Measurements from ENCODE around the gene GNA12. TPM values are rescaled to one million over a fixed set of nuclear protein-coding genes. Genes with fewer than 3 reads are reported as not detected.

Gene GNA12
- total and polyA plus RNA-seq, 2 of the 4 experiments (the other 2 are of a cell fraction) = 14.3 to 93.9 TPM

- TF ChIP-seq MAZ (IDR thresholded peaks at IDR 0.05; ENCODE audit: borderline replicate concordance, low read depth, low read length) = no peak; the same call in 1 of the 2 replicates
- 0 out of 2 replicates have a peak, but pooled peaks have one; percentile 20 for TF ChIP-seq MAFK (IDR thresholded peaks at IDR 0.05; ENCODE audit: low read depth, low read length)
Measured at GRCh38 chr7:2863461-2864066, 19.5 kb upstream of the GNA12 start (continued).

- ChIA-PET CTCF (no interaction called here), POLR2A (ENCODE audit: unreplicated experiment) (no interaction called here)
- Histone ChIP-seq H3K27ac (ENCODE audit: insufficient read depth, low read length) (peak overlapping the region; percentile 97), H3K9ac (ENCODE audit: low read depth, low read length) (peak overlapping the region; percentile 56), H2BK5ac (ENCODE audit: low read depth, low read length, poor library complexity, severe bottlenecking) (peak overlapping the region; percentile 80), H3K23ac (ENCODE audit: low read depth, low read length) (peak overlapping the region; percentile 91; the same call in 1 of the 2 replicates), H3K79me1 (ENCODE audit: low read depth in 1 of 2, low read length in 2 of 2) (peaks cover 0 to 5% of the 10 kb centered on the region in 2 experiments; a peak in 1 of 4 replicates), H4K20me1 (ENCODE audit: insufficient read depth, low read length) (no peaks in the 10 kb centered on the region), H2AFZ (replicated peaks; ENCODE audit: low read length, poor library complexity) (peak overlapping the region; percentile 97), H2BK120ac (ENCODE audit: low read depth, low read length) (peak overlapping the region; percentile 94), H3K14ac (replicated peaks; ENCODE audit: low read depth, low read length) (peak overlapping the region; percentile 85), H2BK20ac (ENCODE audit: low read depth, low read length) (peak overlapping the region; percentile 67; the same call in 1 of the 2 replicates), H2BK15ac (ENCODE audit: low read depth, low read length) (peak overlapping the region; percentile 57; the same call in 2 of the 3 replicates), H3K4ac (ENCODE audit: low read depth, low read length) (peak overlapping the region; percentile 94), H3K9me3 (ENCODE audit: control insufficient read depth, insufficient read depth, low read length) (no peaks in the 10 kb centered on the region), H4K5ac (ENCODE audit: low read depth, low read length) (peak overlapping the region; percentile 79), H3K18ac (ENCODE audit: low read depth, low read length) (peak overlapping the region; percentile 69), H3K4me1 (ENCODE audit: control insufficient read depth, insufficient read depth, low read length) (peaks cover 13% of the 10 kb centered on the region), H3K56ac (ENCODE audit: extremely low read depth, insufficient read depth, low read length) (peak overlapping the region; percentile 82), H3K9me1 (ENCODE audit: insufficient read depth, low read length) (0 out of 2 replicates have a peak, but pooled peaks cover 2% of the 10 kb centered on the region), H3K36me3 (ENCODE audit: control insufficient read depth, insufficient read depth, low read length) (no peaks in the 10 kb centered on the region), H3K4me2 (ENCODE audit: low read depth, low read length) (peak overlapping the region; percentile 52; the same call in 1 of the 2 replicates), H4K8ac (ENCODE audit: low read depth in 2 of 2, low read length in 2 of 2) (peak overlapping the region; percentile 96 to 97), H4K91ac (ENCODE audit: insufficient read depth, low read depth, low read length) (peak overlapping the region; percentile 94), H2AK5ac (ENCODE audit: low read depth, low read length) (peak overlapping the region; percentile 93), H3K27me3 (ENCODE audit: control insufficient read depth, insufficient read depth, low read length) (no peaks in the 10 kb centered on the region), H3K4me3 (ENCODE audit: insufficient read depth, low read depth, low read length) (no peak overlapping the region), H2AK9ac (replicated peaks; ENCODE audit: low read depth, low read length, poor library complexity) (peak overlapping the region; percentile 90)
- WGBS, 2 experiments (ENCODE audit: extremely low coverage in 2 of 2, insufficient read length in 1 of 2) = 82% methylated on average over 5 of the region's 22 CpGs; no CpG with 5 or more reads in 1 of the 2 experiments
- dilution Hi-C loops (cut with HindIII; ENCODE audit: low sequenced_read_pairs, unreplicated experiment) (no loop called here), intact Hi-C loops (cut with micrococcal nuclease) (loop anchor here (5.0 to 10.0 kb wide), 2 partner anchors 191 to 572 kb away; no protein-coding TSS in a partner anchor), in situ Hi-C loops (cut with MboI; ENCODE audit: low sequenced_read_pairs) (loop anchor here (25.0 kb wide), 2 partner anchors 1774 to 1899 kb away; no protein-coding TSS in a partner anchor)
- BruUV-seq (replicated peaks) = no TSS peak
- TF ChIP-seq CEBPB (IDR thresholded peaks at IDR 0.05; ENCODE audit: low read depth, low read length) (no peak), RCOR1 (IDR thresholded peaks at IDR 0.05; ENCODE audit: insufficient replicate concordance, low read length) (no peak), NFE2L2 (IDR thresholded peaks at IDR 0.05; ENCODE audit: low read depth, low read length) (no peak), BHLHE40 (IDR thresholded peaks at IDR 0.05; ENCODE audit: low read depth, low read length) (no peak), POLR2A (IDR thresholded peaks at IDR 0.05; ENCODE audit: low read depth, low read length) (no peak), MAZ (IDR thresholded peaks at IDR 0.05; ENCODE audit: borderline replicate concordance, low read depth, low read length) (no peak), CHD1 (IDR thresholded peaks at IDR 0.05; ENCODE audit: low read depth, low read length) (no peak), CTCF (conservative IDR thresholded peaks at IDR 0.05; ENCODE audit: low read depth, low read length) (no peak), MAFK (IDR thresholded peaks at IDR 0.05; ENCODE audit: low read depth, low read length) (no peak), SMC3 (IDR thresholded peaks at IDR 0.05; ENCODE audit: low read depth, low read length) (no peak), RFX5 (IDR thresholded peaks at IDR 0.05; ENCODE audit: low read depth, low read length) (no peak), MXI1 (IDR thresholded peaks at IDR 0.05; ENCODE audit: borderline replicate concordance, low read depth, low read length) (no peak)
- DNase-seq (peak; percentile 75), ATAC-seq (ENCODE audit: low read depth) (peak; percentile 8)
Measured at GRCh38 chr7:2862831-2863361, 18.8 kb upstream of the GNA12 start.

All from IMR-90 (cell line).